ENCODE measurements around the gene GRID1.

GRCh38 chr10:86400705-86401587 lies 34.4 kb upstream of the GRID1 start:
- peak in 1 of 6 experiments; percentile 14 for TF ChIP-seq CTCF (IDR thresholded peaks at IDR 0.05)
- peak; percentile 46 to 48 for TF ChIP-seq POLR2A (IDR thresholded peaks at IDR 0.05)

All from Peyer's patch (tissue), 4 donors.